ENCODE measurements around the gene CDT1.

The CDT1 gene

DNA sequence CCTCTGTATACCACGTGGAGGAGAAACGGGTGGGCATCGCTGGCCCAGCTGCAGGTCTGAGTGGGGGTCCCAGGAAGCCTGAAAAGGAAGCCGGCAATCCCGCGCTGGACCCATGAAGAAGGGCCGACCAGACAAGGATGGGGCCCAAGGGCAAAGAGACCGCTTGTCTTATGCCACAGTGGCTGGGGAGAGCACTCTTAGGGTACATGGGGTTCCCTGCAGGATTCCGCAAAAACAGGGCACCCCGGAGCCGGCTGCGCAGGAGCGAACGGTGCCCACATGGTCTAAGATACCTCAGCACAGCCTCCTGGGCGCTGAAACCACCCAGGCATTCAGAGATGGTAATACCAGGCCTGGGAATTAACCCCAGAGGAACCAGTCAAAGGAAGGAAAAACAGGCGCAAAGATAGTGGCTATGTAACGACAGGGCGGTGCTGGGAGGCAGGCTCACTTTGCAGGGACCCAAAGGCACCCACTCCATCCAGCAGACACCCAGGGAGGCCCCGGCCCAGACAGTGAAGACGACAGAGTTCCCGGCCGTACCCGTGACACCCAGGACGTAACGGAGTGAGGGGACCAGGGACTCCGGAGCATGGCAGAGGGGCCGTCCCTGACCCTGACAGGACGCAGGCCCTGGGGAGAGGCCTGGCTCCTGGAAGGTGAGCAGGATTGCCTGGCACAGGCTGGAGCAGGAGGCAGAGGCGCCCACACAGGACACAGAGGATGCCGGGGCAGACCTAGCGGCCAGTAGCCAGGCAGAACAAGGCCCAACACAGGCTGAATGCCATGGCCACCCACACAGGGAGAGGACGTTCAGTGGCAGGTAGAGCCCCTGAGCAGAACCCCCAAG lies 28.8 kb upstream of the CDT1 start:
- no peak for DNase-seq
- Mint-ChIP-seq H3K27ac (no peak overlapping the region), H3K4me3 (no peak overlapping the region), H3K36me3 (ENCODE audit: low read depth) (no peaks in the 10 kb centered on the region), H3K27me3 (no peaks in the 10 kb centered on the region), H3K4me1 (peaks cover 18% of the 10 kb centered on the region), H3K9me3 (no peaks in the 10 kb centered on the region)
- no peak for ATAC-seq

DNA sequence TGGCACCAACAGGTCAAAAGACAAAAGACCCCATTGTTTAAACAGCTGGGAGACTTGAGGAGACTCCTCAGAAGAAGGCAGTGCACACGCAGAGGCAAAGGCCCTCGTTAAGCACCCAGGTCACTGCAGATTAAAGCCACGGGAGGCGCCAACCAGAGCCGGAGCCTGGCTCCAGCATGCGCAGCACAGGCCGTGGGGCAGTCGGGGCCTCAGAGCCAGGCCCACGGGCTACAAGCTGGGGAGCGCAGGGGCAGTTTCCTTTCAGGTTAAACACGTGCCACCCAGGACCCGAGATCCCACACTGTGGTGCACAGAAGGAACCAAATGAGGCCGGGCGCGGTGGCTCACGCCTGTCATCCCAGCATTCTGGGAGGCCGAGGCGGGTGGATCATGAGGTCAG lies 27.8 kb upstream of the CDT1 start:
- Mint-ChIP-seq H3K4me3 (no peak overlapping the region), H3K27me3 (no peaks in the 10 kb centered on the region), H3K27ac (no peak overlapping the region), H3K36me3 (ENCODE audit: low read depth) (no peaks in the 10 kb centered on the region), H3K9me3 (no peaks in the 10 kb centered on the region), H3K4me1 (peaks cover 26% of the 10 kb centered on the region)
- DNase-seq: no peak
- ATAC-seq: no peak

DNA sequence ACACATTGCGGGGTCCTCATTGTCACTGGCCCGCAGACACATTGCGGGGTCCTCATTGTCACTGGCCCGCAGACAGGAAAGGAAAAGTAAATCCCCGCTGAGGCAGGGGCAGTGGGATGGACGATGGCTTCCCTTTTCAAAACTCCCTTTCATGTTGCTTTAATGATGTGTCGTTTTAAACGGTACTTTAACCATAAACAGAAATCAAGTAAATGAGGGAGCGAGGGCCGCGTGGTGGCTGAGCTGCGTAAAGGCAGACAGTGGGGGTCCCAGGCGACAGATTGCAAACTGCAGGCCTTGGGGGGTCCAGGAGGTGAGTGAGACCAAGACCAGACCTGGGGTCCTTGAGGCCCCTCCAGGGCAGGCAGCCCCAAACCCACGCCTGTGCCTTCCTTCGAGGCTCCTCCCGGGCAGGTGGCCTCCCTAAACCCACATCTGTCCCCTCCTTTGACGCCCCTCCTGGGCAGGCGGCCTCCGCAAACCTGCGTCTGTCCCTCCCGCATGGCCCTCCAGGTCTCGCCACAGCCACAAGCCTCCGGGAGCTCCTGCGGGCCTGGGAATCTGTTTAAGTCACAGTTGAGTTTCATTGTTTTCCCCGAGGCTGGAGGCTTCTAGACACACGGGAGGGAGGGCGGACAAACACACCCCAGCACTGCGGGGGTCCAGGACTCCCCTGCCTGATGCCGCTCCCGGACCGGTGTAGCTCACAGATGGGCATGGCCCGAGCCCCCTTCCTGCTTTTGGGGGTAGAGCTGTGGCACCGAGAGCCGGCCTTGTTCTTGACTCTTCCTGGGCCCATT lies 25.9 kb upstream of the CDT1 start:
- Mint-ChIP-seq H3K9me3 (no peaks in the 10 kb centered on the region), H3K4me1 (peaks cover 38% of the 10 kb centered on the region), H3K36me3 (ENCODE audit: low read depth) (no peaks in the 10 kb centered on the region), H3K27ac (no peak overlapping the region), H3K27me3 (no peaks in the 10 kb centered on the region), H3K4me3 (no peak overlapping the region)
- ATAC-seq (no peak), DNase-seq (no peak)

DNA sequence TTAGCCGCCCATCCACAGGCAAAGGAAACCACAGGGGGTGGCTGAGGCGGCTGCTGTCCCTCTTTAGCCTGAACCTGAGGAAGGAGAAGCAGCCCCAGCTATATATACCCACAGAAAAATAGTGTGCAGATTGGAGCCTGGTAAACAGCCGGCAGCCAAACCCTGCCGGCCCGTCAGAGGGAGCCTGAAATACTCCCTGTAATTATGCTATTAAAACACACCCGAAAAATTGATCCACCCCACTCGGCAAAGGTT lies 25.4 kb upstream of the CDT1 start:
- ATAC-seq: no peak
- DNase-seq: no peak
- Mint-ChIP-seq H3K27ac (no peak overlapping the region), H3K4me1 (peaks cover 43% of the 10 kb centered on the region), H3K9me3 (no peaks in the 10 kb centered on the region), H3K36me3 (ENCODE audit: low read depth) (no peaks in the 10 kb centered on the region), H3K4me3 (no peak overlapping the region), H3K27me3 (no peaks in the 10 kb centered on the region)

DNA sequence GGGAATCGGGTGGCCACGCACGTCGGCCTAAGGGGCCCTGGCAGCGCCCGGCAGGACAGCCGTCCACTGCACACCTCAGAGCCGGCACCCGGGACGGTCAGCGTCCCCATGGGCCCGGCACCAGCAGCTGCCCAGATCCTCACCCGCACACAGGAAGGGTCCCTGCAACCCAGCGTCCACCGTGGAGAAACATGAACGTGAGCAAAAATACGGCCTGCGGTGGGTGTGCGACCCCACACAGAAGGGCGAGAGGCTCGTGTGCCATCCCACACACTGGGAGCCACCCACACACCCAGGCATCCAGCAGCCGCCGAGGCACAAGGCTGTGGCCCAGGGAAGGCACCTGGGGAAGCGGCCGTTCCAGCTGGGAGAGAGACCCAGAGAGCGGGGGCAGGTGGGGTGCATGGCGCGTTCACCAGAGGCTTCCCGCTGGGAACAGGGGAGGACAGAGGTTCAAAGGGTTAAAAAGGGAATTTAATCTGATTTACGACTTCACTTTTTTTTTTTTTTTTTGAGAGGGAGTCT lies 25.0 kb upstream of the CDT1 start:
- H3K4me3 Mint-ChIP-seq: no peak overlapping the region
- H3K4me1 Mint-ChIP-seq: peaks cover 47% of the 10 kb centered on the region
- DNase-seq (no peak), ATAC-seq (no peak)
- H3K27ac Mint-ChIP-seq: no peak overlapping the region
- H3K36me3 Mint-ChIP-seq (ENCODE audit: low read depth): no peaks in the 10 kb centered on the region
- H3K27me3 Mint-ChIP-seq: no peaks in the 10 kb centered on the region
- H3K9me3 Mint-ChIP-seq: no peaks in the 10 kb centered on the region

DNA sequence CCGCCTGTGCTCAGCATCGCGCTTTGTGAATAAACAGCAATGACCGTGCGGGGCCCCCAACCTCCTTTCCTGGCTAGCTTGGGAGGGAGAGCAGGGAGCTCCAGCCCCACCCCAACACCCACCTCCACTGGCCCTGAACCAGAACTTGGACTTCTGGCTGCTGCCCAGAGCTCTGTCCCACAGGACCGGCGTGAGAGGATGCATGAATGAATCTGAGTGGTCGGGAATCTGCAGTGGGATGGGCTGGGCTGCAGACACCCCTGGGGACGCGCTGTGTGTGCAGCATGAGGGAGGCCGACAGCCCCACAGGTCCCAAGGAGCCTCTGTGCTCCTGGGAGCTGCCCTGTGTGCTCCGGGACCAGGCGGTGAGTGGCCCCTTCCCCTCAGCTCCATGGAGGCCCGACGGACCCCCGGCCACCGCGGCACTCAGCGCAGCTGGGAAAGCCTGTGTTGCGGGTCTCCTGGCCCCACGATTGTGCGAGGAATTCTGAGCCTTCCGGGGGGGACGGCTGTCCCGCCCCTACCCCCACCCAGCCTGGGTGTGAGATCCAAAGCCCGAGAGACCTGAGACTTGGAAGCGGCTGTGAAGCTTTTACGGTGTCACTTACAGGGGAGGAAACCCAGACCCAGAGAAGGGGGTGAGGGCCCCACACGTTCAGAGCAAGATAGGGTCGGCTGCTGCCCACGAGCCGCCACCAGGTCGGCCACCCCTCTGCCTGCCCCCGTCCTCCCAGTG lies 24.0 kb upstream of the CDT1 start:
- DNase-seq (no peak), ATAC-seq (no peak)
- Mint-ChIP-seq H3K9me3 (no peaks in the 10 kb centered on the region), H3K4me1 (peaks cover 49% of the 10 kb centered on the region), H3K27me3 (no peaks in the 10 kb centered on the region), H3K36me3 (ENCODE audit: low read depth) (no peaks in the 10 kb centered on the region), H3K27ac (peak overlapping the region; percentile 79), H3K4me3 (no peak overlapping the region)

DNA sequence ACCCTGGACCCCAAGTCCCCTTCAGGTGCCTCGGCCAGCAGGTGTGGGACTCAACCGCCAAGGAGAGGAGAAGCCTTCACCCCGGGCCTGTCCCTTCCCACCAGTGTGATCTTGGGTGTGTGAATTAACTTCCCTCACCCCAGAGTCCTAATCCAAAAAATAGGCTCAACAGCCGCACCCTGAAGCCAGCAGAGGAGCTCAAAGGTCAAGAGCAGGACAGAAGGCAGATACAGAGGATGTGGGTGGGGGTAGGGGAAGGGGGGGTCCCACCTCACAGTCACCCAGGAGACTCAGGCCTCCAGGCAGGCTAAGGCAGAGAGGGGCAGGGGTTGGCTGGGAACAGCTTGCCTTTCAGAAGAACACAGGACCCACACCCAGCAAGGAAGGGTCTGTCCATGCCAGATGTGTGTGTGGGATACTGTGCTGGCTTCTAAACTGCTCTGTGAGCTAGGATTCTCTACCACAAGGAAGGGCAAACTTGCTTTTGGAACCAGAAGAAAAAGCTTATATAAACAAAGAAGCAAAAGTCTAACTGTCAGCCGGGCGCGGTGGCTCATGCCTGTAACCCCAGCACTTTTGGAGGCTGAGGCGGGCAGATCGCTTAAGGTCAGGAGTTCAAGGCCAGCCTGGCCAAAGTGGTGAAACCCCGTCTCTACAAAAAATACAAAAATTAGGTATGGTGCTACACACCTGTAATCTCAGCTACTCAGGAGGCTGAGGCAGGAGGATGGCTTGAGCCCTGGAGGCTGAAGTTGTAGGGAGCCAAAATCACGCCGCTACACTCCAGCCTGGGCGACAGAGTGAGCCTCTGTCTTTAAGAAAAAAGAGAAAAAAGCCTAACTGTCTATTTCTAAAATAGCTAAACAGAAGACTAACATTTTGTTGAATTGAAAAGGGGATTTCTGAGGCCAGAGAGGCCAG lies 23.2 kb upstream of the CDT1 start:
- peak overlapping the region; percentile 76 for H3K4me3 Mint-ChIP-seq
- H3K4me1 Mint-ChIP-seq: peaks cover 49% of the 10 kb centered on the region
- DNase-seq (peak; percentile 17), ATAC-seq (no peak)
- H3K27ac Mint-ChIP-seq: peak overlapping the region; percentile 79
- no peaks in the 10 kb centered on the region for H3K9me3 Mint-ChIP-seq
- H3K36me3 Mint-ChIP-seq (ENCODE audit: low read depth): no peaks in the 10 kb centered on the region
- no peaks in the 10 kb centered on the region for H3K27me3 Mint-ChIP-seq

DNA sequence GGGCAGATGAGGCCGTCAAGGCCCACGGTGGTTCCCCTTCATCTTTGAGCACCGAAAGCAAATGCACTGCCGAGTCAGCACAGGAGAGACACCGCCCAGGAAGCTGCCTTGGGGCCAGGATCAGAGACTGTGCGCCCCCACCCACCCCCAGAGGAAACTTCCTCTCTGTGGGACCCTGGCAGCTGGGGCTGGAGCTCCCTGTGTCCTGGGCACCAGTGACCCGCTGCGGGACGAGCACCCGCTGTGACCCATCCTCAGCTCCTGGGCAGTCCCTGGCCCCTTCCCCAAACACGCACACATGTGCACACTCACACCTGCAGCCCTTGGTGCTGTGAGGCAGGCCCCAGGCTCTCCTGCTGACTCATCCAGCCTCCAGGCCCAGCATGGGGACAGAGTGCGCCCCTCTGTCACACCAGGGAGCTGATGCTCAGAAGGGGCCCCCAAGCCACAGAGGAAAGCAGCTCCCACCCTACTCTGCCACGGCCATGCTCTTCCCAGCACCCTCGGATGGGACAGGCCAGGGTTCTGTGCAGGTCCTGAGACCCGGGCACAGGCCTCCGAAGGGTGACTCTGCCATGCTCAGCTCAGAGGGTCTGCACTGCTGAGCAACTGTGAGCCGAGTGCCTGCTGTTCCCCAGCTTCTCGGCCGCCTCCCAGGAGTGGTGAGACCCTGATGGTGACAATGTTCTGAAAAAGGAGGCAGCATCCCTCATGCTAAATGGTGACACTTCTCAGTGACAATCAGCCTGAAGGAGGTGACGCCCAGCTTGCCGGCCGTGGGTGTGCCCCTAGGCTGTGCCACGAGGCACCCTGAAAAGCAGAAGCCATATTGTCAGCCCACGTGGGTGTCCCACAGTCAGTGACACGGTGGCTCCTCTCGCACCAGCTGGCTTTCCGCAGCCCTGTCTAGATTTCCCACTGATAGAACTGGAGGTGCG lies 22.2 kb upstream of the CDT1 start:
- Mint-ChIP-seq H3K27me3 (no peaks in the 10 kb centered on the region), H3K9me3 (no peaks in the 10 kb centered on the region), H3K4me3 (peak overlapping the region; percentile 76), H3K27ac (peak overlapping the region; percentile 79), H3K4me1 (peaks cover 52% of the 10 kb centered on the region), H3K36me3 (ENCODE audit: low read depth) (no peaks in the 10 kb centered on the region)
- ATAC-seq (peak; percentile 58), DNase-seq (peak; percentile 65)

DNA sequence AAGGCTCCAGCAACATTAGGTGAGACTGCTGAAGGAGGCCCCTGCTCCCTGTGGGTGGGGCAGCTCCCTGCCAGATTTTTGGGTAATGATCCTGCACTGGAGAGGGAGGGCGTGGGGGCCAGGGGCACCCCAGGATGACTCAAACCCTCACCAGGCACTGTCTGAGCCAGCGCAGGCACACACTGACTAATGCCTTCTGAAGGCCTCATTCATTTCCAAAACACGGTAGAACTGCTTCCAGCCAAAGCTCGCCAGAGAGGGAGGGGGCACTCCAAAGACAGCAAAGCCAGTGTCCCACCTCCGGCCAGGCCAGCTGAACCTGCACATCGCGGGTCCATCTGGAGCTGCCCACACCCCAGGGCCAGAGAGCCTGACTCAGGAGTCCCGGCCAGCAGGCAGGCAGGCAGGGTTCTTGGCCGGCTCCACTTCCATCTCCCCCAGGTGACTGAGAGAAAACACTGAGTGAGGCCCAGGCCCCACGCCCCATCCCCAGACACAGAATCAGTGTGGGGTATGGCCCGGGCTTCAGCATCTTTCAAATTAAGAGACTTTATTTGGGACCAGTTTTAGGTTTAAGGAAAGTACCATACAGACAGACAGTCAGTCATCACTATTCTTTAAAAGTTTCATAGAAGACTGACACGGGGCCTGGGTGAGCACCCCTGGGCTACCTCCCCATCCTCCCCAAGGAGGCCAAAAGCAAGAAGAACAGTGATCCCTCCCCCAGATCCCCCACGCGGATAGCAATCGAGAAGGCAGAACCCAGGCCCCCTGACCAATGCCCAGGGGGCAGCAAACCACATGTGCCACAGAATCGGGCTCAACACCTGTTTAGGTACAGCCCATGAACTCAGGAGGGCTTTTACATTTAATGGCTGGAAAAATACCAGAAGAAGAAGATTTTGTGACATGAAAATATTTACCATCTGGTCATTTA lies 20.9 kb upstream of the CDT1 start:
- H3K4me3 Mint-ChIP-seq: peak overlapping the region; percentile 76
- ATAC-seq (peak; percentile 80), DNase-seq (peak; percentile 75)
- H3K27ac Mint-ChIP-seq: peak overlapping the region; percentile 79
- no peaks in the 10 kb centered on the region for H3K27me3 Mint-ChIP-seq
- peaks cover 52% of the 10 kb centered on the region for H3K4me1 Mint-ChIP-seq
- no peaks in the 10 kb centered on the region for H3K9me3 Mint-ChIP-seq
- no peaks in the 10 kb centered on the region for H3K36me3 Mint-ChIP-seq (ENCODE audit: low read depth)

DNA sequence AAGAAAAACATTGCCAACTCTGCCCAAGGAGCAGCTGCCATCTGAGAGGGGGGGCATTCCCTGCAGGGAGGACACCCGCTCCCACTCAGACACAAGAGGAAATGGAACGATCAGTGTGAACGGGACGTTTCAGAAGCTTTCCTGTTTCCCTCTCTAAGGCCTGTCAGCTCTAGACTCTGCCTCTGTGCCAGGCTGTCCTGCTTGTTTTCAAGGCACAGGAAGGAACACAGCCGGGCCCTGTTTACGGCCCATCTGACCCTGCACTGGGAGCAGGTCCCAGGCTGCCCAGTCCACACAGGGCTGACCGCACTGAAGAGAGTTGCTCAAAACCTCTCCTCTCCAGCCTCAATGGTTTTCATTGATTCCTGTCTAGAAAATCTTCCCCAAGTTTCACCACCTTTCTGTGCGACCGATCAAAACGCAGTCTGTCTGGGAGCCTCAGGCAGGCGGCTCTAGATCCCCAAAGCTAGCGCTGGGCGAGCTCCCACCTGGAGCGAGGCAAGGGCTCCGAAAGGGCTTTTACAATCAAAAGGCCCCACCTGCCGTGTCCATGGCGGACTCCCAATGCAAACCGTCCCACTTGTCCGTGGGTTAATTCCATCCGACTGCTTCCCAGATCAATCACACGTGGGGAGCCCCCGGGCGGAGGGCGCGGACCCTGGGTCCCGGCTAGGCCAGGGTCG lies 20.1 kb upstream of the CDT1 start:
- H3K9me3 Mint-ChIP-seq: no peaks in the 10 kb centered on the region
- H3K4me1 Mint-ChIP-seq: peaks cover 49% of the 10 kb centered on the region
- H3K27me3 Mint-ChIP-seq: no peaks in the 10 kb centered on the region
- peak overlapping the region; percentile 79 for H3K27ac Mint-ChIP-seq
- DNase-seq: peak; percentile 20
- H3K36me3 Mint-ChIP-seq (ENCODE audit: low read depth): no peaks in the 10 kb centered on the region
- ATAC-seq: no peak
- peak overlapping the region; percentile 76 for H3K4me3 Mint-ChIP-seq

DNA sequence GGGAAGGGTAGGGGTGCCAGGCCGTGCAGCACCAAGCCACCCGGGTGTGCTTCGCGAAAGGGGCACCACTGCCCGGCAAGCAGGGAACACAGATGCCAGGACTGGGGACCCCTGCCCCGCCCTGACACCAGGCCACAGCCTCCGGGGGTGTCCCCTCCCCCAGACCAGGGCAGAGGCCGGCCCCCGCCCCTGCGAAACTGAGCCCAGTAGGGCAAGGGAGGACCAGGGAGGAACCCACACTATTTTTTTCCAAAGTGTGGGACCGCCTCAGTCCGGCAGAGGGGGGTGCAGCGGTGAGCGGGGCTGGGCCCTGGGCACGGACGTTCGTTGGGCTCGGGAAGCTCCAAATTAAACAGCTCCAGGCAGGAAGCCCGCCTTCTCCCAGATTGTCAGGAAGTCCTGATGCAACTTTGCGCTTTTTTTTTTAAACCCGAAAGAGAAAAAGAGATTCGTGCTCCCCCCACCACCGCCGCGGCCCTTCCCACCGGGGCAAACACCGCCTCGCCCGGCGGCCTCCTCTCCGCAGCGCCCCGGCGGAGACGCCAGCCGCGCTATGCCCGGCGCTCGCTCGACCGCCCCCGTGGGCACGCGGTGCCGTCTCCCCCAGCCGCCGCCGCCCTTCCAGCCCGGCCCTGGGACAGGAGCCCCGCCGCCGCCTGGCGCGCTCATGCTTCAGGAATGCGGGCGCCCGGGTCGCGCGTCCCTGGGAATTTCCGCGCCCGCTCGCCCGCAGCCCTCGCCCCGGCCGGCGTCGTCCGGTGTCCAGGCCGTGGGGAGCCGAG lies 19.3 kb upstream of the CDT1 start:
- DNase-seq (peak; percentile 64), ATAC-seq (no peak)
- H3K27ac Mint-ChIP-seq: peak overlapping the region; percentile 85
- H3K9me3 Mint-ChIP-seq: no peaks in the 10 kb centered on the region
- peak overlapping the region; percentile 76 for H3K4me3 Mint-ChIP-seq
- H3K27me3 Mint-ChIP-seq: no peaks in the 10 kb centered on the region
- no peaks in the 10 kb centered on the region for H3K36me3 Mint-ChIP-seq (ENCODE audit: low read depth)
- peaks cover 47% of the 10 kb centered on the region for H3K4me1 Mint-ChIP-seq

Data from activated naive CD8-positive, alpha-beta T cell treated with anti-CD3 and anti-CD28 coated beads, Interleukin-2, amount 50 U/mL, for 24 hours (primary cell).